ENCODE measurements around the gene CERS6. TPM values are rescaled to one million over a fixed set of nuclear protein-coding genes. Genes with fewer than 3 reads are reported as not detected.
A peak's percentile ranks its signal among the peaks of the same experiment; 100 is the strongest.
"Not testable (repeated sequence)": the region's sequence is repeated elsewhere in the genome, so short reads cannot be mapped to it uniquely, and the experiment has no call there.

Gene CERS6
- polyA plus RNA-seq, 3 donors from 2014 or later, result 2.4 to 9.2 (median 5.6) TPM

- H3K27me3 Mint-ChIP-seq (ENCODE audit: low read depth in 3 of 3), result peaks cover 0 to 6% (median 2%) of the 10 kb centered on the region in 3 donors
- DNase-seq, result no peak
- no peaks in the 10 kb centered on the region for H3K9me3 Mint-ChIP-seq
- no peak overlapping the region for H3K27ac Mint-ChIP-seq
- peaks cover 0 to 4% (median 0%) of the 10 kb centered on the region in 3 donors for H3K36me3 Mint-ChIP-seq
- H3K4me1 Mint-ChIP-seq, result peaks cover 2 to 33% of the 10 kb centered on the region in 2 donors
- no peak overlapping the region for H3K4me3 Mint-ChIP-seq
Observed at GRCh38 chr2:168482952-168483831, 27.1 kb downstream of the CERS6 start.

DNA sequence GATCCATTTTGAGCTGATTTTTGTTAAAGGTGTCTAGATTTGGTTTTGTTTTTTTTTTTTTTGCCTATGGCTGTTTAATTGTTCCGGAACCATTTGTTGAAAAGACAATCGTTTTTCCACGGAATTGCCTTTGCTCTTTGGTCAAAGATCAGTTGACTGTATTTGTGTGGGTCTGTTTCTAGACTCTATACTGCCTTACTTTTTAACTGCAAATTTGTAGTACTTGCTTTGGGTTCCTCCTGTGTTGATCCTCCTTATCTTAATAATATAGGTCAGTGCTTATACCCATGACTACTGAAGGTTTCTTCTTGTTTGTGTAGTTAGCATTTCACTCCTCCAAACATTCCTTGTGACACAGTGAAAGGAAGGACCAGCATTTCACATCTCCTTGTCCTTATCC lies 30.4 kb downstream of the CERS6 start:
- Mint-ChIP-seq H3K27ac (no peak overlapping the region), H3K36me3 (peaks cover 0 to 4% (median 0%) of the 10 kb centered on the region in 3 donors), H3K27me3 (ENCODE audit: low read depth in 3 of 3) (peaks cover 0 to 6% (median 3%) of the 10 kb centered on the region in 3 donors), H3K4me3 (no peak overlapping the region), H3K9me3 (peaks cover 0 to 2% (median 0%) of the 10 kb centered on the region in 6 donors), H3K4me1 (peaks cover 24 to 41% of the 10 kb centered on the region in 2 donors)
- DNase-seq, result no peak

DNA sequence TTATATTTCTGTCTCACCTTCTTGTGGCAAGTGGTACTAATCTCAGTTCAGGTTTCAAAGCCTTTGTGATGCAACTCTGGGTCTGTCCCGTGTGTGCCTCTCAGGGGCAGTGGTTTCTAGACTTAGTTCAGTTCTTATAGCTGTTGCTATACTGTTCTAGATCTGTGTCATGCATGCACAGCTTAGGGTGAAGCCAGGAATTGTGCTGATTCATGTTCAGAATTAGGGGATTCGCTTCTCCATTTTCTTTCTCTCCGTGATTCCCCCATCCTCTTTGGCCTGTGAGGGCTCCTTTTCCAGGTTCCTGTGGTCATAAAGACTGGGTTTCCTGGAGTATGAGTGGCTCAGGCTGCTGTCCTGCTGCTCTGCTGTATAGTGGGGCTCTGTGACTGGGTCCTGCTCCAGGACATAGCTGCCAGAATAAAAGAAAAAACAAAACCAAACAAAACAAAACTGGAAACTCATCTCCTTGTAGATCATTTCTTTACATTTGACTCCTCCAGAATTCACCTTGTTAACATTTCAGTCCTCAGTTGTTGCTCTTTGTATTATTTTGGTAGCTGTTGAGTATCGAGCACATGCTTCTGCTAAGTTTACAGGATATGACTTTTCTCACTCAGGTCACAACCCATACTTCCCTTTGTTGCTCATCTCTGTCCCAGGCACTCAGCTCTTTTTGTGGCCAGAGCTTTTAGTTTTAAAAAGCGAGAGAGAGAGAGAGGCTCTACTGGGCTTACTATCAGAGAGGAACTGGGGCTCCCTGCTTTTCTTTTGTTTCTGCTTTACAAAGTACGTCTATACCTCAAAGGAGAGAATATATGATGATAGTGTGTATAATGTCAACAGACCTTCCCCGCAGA lies 34.2 kb downstream of the CERS6 start:
- peaks cover 36 to 57% of the 10 kb centered on the region in 2 donors for H3K4me1 Mint-ChIP-seq
- peaks cover 0 to 2% (median 0%) of the 10 kb centered on the region in 6 donors for H3K9me3 Mint-ChIP-seq
- peak overlapping the region; percentile 74 to 91 (median 82) for H3K4me3 Mint-ChIP-seq
- H3K27ac Mint-ChIP-seq, result peak overlapping the region; percentile 81 to 94 (median 84)
- peaks cover 0 to 4% (median 0%) of the 10 kb centered on the region in 3 donors for H3K36me3 Mint-ChIP-seq
- DNase-seq, result peak; percentile 25 to 43 (median 30)
- H3K27me3 Mint-ChIP-seq (ENCODE audit: low read depth in 3 of 3), result peaks cover 0 to 2% (median 2%) of the 10 kb centered on the region in 3 donors

GRCh38 chr2:168490946-168491605 lies 35.0 kb downstream of the CERS6 start:
- H3K9me3 Mint-ChIP-seq, result peaks cover 0 to 2% (median 0%) of the 10 kb centered on the region in 6 donors
- peak overlapping the region; percentile 74 to 91 (median 82) for H3K4me3 Mint-ChIP-seq
- H3K27me3 Mint-ChIP-seq (ENCODE audit: low read depth in 3 of 3), result peaks cover 0 to 2% (median 2%) of the 10 kb centered on the region in 3 donors
- H3K27ac Mint-ChIP-seq, result peak overlapping the region; percentile 81 to 94 (median 84)
- peaks cover 0 to 4% (median 0%) of the 10 kb centered on the region in 3 donors for H3K36me3 Mint-ChIP-seq
- peaks cover 44 to 65% of the 10 kb centered on the region in 2 donors for H3K4me1 Mint-ChIP-seq
- DNase-seq, result no peak

GRCh38 chr2:168491728-168492127 lies 35.7 kb downstream of the CERS6 start:
- not testable (repeated sequence) for H3K36me3 Mint-ChIP-seq; DNase-seq; H3K9me3 Mint-ChIP-seq; H3K27me3 Mint-ChIP-seq (ENCODE audit: low read depth in 3 of 3)
- Mint-ChIP-seq H3K4me3 (peak overlapping the region; percentile 39 to 91 (median 74)), H3K27ac (peak overlapping the region; percentile 58 to 90 (median 82)), H3K4me1 (peaks cover 45 to 67% of the 10 kb centered on the region in 2 donors)

- peaks cover 45 to 78% of the 10 kb centered on the region in 2 donors for H3K4me1 Mint-ChIP-seq
- DNase-seq; H3K4me3 Mint-ChIP-seq; H3K9me3 Mint-ChIP-seq; H3K27me3 Mint-ChIP-seq (ENCODE audit: low read depth in 3 of 3); H3K36me3 Mint-ChIP-seq: not testable (repeated sequence)
- H3K27ac Mint-ChIP-seq, result peak overlapping the region in 2 of 6 donors; percentile 2 to 12
Observed at GRCh38 chr2:168493219-168493618, 37.1 kb downstream of the CERS6 start.

DNA sequence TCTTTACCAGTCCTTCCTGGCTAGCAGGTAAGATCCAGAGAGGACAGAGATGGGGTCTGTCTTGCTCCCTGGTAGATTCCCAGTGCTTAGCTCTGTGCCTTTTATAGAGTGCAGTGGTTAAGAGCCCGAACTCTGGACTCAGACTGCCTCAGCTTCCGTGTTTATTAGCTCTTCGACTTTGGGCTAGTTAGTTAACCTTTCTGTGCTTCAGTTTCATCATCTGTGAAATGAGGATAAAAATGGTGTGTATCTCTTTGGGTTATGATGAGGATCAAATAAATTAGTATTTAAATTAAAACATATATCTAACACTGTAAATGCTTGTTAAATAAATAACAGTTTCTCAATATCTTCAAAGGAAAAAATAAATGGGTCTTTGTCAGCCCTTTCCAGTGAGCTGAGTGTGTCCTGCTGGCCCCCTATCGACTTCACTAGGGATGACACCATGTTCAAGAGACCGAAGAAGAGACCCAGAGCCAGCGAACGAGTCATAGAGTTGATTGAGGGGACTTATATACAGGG lies 38.2 kb downstream of the CERS6 start:
- no peak for DNase-seq
- peaks cover 43 to 76% of the 10 kb centered on the region in 2 donors for H3K4me1 Mint-ChIP-seq
- H3K9me3 Mint-ChIP-seq, result no peaks in the 10 kb centered on the region
- no peak overlapping the region for H3K4me3 Mint-ChIP-seq
- H3K27me3 Mint-ChIP-seq (ENCODE audit: low read depth in 3 of 3), result peaks cover 0 to 2% (median 2%) of the 10 kb centered on the region in 3 donors
- H3K27ac Mint-ChIP-seq, result no peak overlapping the region
- peaks cover 0 to 7% (median 0%) of the 10 kb centered on the region in 3 donors for H3K36me3 Mint-ChIP-seq

GRCh38 chr2:168495524-168495923 lies 39.5 kb downstream of the CERS6 start:
- H3K36me3 Mint-ChIP-seq, result peaks cover 0 to 8% (median 0%) of the 10 kb centered on the region in 3 donors
- no peak overlapping the region for H3K4me3 Mint-ChIP-seq
- no peaks in the 10 kb centered on the region for H3K9me3 Mint-ChIP-seq
- H3K4me1 Mint-ChIP-seq, result peaks cover 32 to 64% of the 10 kb centered on the region in 2 donors
- DNase-seq, result no peak
- peaks cover 0 to 2% (median 0%) of the 10 kb centered on the region in 3 donors for H3K27me3 Mint-ChIP-seq (ENCODE audit: low read depth in 3 of 3)
- no peak overlapping the region for H3K27ac Mint-ChIP-seq

- DNase-seq, result no peak
- H3K27ac Mint-ChIP-seq, result no peak overlapping the region
- H3K4me3 Mint-ChIP-seq, result no peak overlapping the region
- no peaks in the 10 kb centered on the region for H3K9me3 Mint-ChIP-seq
- H3K36me3 Mint-ChIP-seq, result peaks cover 0 to 8% (median 0%) of the 10 kb centered on the region in 3 donors
- peaks cover 18 to 50% of the 10 kb centered on the region in 2 donors for H3K4me1 Mint-ChIP-seq
- peaks cover 0 to 2% (median 0%) of the 10 kb centered on the region in 3 donors for H3K27me3 Mint-ChIP-seq (ENCODE audit: low read depth in 3 of 3)
Observed at GRCh38 chr2:168496906-168497305, 40.8 kb downstream of the CERS6 start.

DNA sequence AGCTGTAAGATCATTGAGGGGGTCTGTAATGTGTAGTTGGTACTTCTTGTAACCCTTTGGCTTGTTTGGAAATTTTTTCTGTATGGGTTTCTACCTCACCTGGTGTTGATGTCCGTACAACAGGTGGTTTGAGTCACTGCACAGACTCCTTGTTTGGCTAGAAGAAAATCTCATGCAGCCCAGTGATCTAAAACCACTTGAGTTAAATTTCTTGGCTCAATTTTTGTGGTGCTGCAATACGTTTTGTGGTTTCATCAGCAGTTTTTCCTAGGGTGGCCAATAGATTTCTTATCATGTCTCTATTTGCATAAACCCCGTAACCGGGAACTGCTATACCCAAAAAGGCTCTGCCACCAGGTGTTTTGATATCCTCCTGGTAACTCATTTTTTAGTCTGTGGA lies 43.4 kb downstream of the CERS6 start:
- peaks cover 9 to 34% of the 10 kb centered on the region in 2 donors for H3K4me1 Mint-ChIP-seq
- H3K27me3 Mint-ChIP-seq (ENCODE audit: low read depth in 3 of 3), result peaks cover 0 to 2% (median 1%) of the 10 kb centered on the region in 3 donors
- no peak overlapping the region for H3K27ac Mint-ChIP-seq
- no peaks in the 10 kb centered on the region for H3K9me3 Mint-ChIP-seq
- no peak for DNase-seq
- H3K36me3 Mint-ChIP-seq, result peaks cover 0 to 12% (median 5%) of the 10 kb centered on the region in 3 donors
- no peak overlapping the region for H3K4me3 Mint-ChIP-seq

DNA sequence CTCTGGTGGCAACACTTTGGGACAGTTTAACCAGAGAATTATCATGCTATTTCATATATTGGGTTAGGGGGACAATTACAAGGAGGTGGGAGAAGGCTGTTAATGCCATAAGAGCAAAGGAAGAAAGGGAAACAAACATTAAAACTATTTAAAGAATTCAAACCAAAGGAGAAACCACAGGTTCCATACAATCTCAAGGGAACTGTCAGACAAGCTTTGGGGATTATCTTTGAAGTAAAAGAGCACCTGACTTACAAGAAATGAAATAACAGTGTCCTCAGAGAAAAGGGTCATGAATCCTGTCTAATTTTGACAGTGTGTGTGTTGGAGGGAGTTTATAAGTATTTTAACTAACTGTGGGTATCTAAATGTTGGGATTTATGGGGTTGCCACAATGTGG lies 44.4 kb downstream of the CERS6 start:
- no peaks in the 10 kb centered on the region for H3K9me3 Mint-ChIP-seq
- peaks cover 0 to 12% (median 5%) of the 10 kb centered on the region in 3 donors for H3K36me3 Mint-ChIP-seq
- H3K27me3 Mint-ChIP-seq (ENCODE audit: low read depth in 3 of 3), result peaks cover 0 to 2% (median 1%) of the 10 kb centered on the region in 3 donors
- no peak for DNase-seq
- no peak overlapping the region for H3K27ac Mint-ChIP-seq
- no peak overlapping the region for H3K4me3 Mint-ChIP-seq
- peaks cover 7 to 26% of the 10 kb centered on the region in 2 donors for H3K4me1 Mint-ChIP-seq

- H3K4me1 Mint-ChIP-seq, result peaks cover 1 to 18% of the 10 kb centered on the region in 2 donors
- peaks cover 0 to 12% (median 5%) of the 10 kb centered on the region in 3 donors for H3K36me3 Mint-ChIP-seq
- no peak overlapping the region for H3K4me3 Mint-ChIP-seq
- DNase-seq, result no peak
- no peak overlapping the region for H3K27ac Mint-ChIP-seq
- H3K27me3 Mint-ChIP-seq (ENCODE audit: low read depth in 3 of 3), result peaks cover 0 to 2% (median 1%) of the 10 kb centered on the region in 3 donors
- no peaks in the 10 kb centered on the region for H3K9me3 Mint-ChIP-seq
Observed at GRCh38 chr2:168501466-168502065, 45.5 kb downstream of the CERS6 start.

All from immature natural killer cell (primary cell).